Measurements from ENCODE around the gene NR5A2. TPM values are rescaled to one million over a fixed set of nuclear protein-coding genes. Genes with fewer than 3 reads are reported as not detected.

The NR5A2 gene
- total and polyA plus RNA-seq, 10 of the 15 experiments (the other 5 are each of a cell fraction or from before 2014, with no cell fraction given), result 0.02 to 0.60 (median 0.15) TPM; not detected in 1

- WGBS (ENCODE audit: insufficient coverage, insufficient replicate concordance, low lambda C conversion rate, missing lambda C conversion rate), result 55% methylated on average over 1 of the region's 1 CpG
- ATAC-seq (no peak), DNase-seq (ENCODE audit: low read depth, low spot score) (no peak), FAIRE-seq (no peak)
- Histone ChIP-seq H3K27me3 (replicated peaks in 1 of 2; ENCODE audit: control insufficient read depth in 2 of 2, insufficient read depth in 2 of 2, low read length in 1 of 2) (no peaks in the 10 kb centered on the region), H3K9me3 (replicated peaks; ENCODE audit: control insufficient read depth, insufficient read depth, low read length) (no peaks in the 10 kb centered on the region; the same call in 2 of the 3 replicates), H3K36me3 (ENCODE audit: control insufficient read depth in 2 of 2, insufficient read depth in 2 of 2, low read length in 1 of 2) (no peaks in the 10 kb centered on the region), H3K27ac (ENCODE audit: control insufficient read depth, insufficient read depth) (no peak overlapping the region), H3K4me1 (ENCODE audit: control insufficient read depth, insufficient read depth, low read length) (peaks cover 7% of the 10 kb centered on the region), H3K4me2 (ENCODE audit: control insufficient read depth, insufficient read depth) (no peak overlapping the region), H4K20me1 (ENCODE audit: control insufficient read depth, insufficient read depth) (no peaks in the 10 kb centered on the region), H3K4me3 (no peak overlapping the region), H3K79me2 (ENCODE audit: control insufficient read depth, insufficient read depth, low read length) (no peaks in the 10 kb centered on the region), H2AFZ (ENCODE audit: control insufficient read depth, low read depth, low read length) (no peak overlapping the region), H3K9ac (ENCODE audit: control insufficient read depth, insufficient read depth, low read length) (no peak overlapping the region)
- RAD21 ChIA-PET (ENCODE audit: unreplicated experiment), result interaction anchor here (1.0 to 2.3 kb wide), 3 partner anchors 17 to 54 kb away, joined by 3 to 7 read pairs (median 7); no protein-coding TSS in a partner anchor
- SMC1A ChIA-PET (ENCODE audit: uncharacterized antibody, unreplicated experiment), result interaction anchor here (1.3 to 1.9 kb wide), 5 partner anchors 17 to 98 kb away, joined by 3 to 8 read pairs (median 4); no protein-coding TSS in a partner anchor
- intact Hi-C loops (cut with micrococcal nuclease; ENCODE audit: unreplicated experiment), result loop anchor here (5.0 kb wide), 1 partner anchor 54 kb away; no protein-coding TSS in a partner anchor
- TF ChIP-seq PKNOX1 (IDR thresholded peaks at IDR 0.05), result no peak
- TF ChIP-seq NFIC (IDR thresholded peaks at IDR 0.05; ENCODE audit: low read depth, low read length), result no peak
- no peak for TF ChIP-seq IRF4 (IDR thresholded peaks at IDR 0.05; ENCODE audit: low read depth, low read length)
- TF ChIP-seq KDM1A (IDR thresholded peaks at IDR 0.05; ENCODE audit: borderline replicate concordance), result no peak
- TF ChIP-seq, protein P1, sequence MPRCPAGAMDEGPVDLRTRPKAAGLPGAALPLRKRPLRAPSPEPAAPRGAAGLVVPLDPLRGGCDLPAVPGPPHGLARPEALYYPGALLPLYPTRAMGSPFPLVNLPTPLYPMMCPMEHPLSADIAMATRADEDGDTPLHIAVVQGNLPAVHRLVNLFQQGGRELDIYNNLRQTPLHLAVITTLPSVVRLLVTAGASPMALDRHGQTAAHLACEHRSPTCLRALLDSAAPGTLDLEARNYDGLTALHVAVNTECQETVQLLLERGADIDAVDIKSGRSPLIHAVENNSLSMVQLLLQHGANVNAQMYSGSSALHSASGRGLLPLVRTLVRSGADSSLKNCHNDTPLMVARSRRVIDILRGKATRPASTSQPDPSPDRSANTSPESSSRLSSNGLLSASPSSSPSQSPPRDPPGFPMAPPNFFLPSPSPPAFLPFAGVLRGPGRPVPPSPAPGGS (IDR thresholded peaks at IDR 0.05; ENCODE audit: borderline replicate concordance, insufficient read depth, low read depth, low read length, poor library complexity, severe bottlenecking), result no peak
- TF ChIP-seq, protein P2, sequence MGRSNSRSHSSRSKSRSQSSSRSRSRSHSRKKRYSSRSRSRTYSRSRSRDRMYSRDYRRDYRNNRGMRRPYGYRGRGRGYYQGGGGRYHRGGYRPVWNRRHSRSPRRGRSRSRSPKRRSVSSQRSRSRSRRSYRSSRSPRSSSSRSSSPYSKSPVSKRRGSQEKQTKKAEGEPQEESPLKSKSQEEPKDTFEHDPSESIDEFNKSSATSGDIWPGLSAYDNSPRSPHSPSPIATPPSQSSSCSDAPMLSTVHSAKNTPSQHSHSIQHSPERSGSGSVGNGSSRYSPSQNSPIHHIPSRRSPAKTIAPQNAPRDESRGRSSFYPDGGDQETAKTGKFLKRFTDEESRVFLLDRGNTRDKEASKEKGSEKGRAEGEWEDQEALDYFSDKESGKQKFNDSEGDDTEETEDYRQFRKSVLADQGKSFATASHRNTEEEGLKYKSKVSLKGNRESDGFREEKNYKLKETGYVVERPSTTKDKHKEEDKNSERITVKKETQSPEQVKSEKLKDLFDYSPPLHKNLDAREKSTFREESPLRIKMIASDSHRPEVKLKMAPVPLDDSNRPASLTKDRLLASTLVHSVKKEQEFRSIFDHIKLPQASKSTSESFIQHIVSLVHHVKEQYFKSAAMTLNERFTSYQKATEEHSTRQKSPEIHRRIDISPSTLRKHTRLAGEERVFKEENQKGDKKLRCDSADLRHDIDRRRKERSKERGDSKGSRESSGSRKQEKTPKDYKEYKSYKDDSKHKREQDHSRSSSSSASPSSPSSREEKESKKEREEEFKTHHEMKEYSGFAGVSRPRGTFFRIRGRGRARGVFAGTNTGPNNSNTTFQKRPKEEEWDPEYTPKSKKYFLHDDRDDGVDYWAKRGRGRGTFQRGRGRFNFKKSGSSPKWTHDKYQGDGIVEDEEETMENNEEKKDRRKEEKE (IDR thresholded peaks at IDR 0.05), result no peak
- TF ChIP-seq EZH2 (IDR thresholded peaks at IDR 0.05; ENCODE audit: borderline replicate concordance, control insufficient read depth, low read depth, low read length), result no peak
- TF ChIP-seq WRNIP1 (IDR thresholded peaks at IDR 0.05; ENCODE audit: borderline replicate concordance, low read depth, low read length), result no peak
- no peak for TF ChIP-seq ZNF207 (IDR thresholded peaks at IDR 0.05; ENCODE audit: borderline replicate concordance)
- TF ChIP-seq BMI1 (IDR thresholded peaks at IDR 0.05; ENCODE audit: borderline replicate concordance), result no peak
- TF ChIP-seq TCF12 (IDR thresholded peaks at IDR 0.05; ENCODE audit: low read depth, low read length), result no peak
- TF ChIP-seq CBFB (IDR thresholded peaks at IDR 0.05; ENCODE audit: low read depth), result no peak
- no peak for TF ChIP-seq RAD21 (IDR thresholded peaks at IDR 0.05; ENCODE audit: insufficient read depth, low read depth, low read length)
- no peak for TF ChIP-seq NBN (IDR thresholded peaks at IDR 0.05)
- no peak for TF ChIP-seq TCF7 (IDR thresholded peaks at IDR 0.05; ENCODE audit: borderline replicate concordance)
- TF ChIP-seq IKZF2 (IDR thresholded peaks at IDR 0.05), result no peak
- no peak for TF ChIP-seq STAT3 (IDR thresholded peaks at IDR 0.05; ENCODE audit: low read depth, low read length)
- TF ChIP-seq ESRRA (IDR thresholded peaks at IDR 0.05; ENCODE audit: low read length), result no peak
- no peak for TF ChIP-seq CBX3 (IDR thresholded peaks at IDR 0.05; ENCODE audit: borderline replicate concordance, low read depth)
- TF ChIP-seq SUZ12 (IDR thresholded peaks at IDR 0.05; ENCODE audit: unreplicated experiment), result no peak
- CTCF ChIA-PET, result interaction anchor here (1.1 to 1.4 kb wide), 2 partner anchors 26 to 52 kb away, joined by 3 to 4 read pairs; no protein-coding TSS in a partner anchor
- in situ Hi-C loops (cut with MboI), result no loop called here
- POLR2A ChIA-PET, result no interaction called here
- BruUV-seq (replicated peaks), result no TSS peak
Observed at GRCh38 chr1:200206761-200207160, 179.3 kb downstream of the NR5A2 start.

Measured in GM12878 (cell line).